GM04503 (cell line): ENCODE results near the gene ZNF24.

Experiments
- DNase-seq: peaks from one replicate; pipeline ENCODE4 v3.0.0-alpha.2; 2012; ENCODE audit warnings: low read depth

The ZNF24 gene

GRCh38 chr18:35290094-35290735 is 54.0 kb downstream of the ZNF24 start, which contains the start of gene ZSCAN30:
Gene ZSCAN30 (minus strand): TSS chr18:35290229. CDS start chr18:35264352, 25,877 bp downstream.
- peak; percentile 78 for DNase-seq

GRCh38 chr18:35289727-35290093 is 54.5 kb downstream of the ZNF24 start:
- DNase-seq = no peak

GRCh38 chr18:35289293-35289692 is 54.9 kb downstream of the ZNF24 start:
- no peak for DNase-seq

GRCh38 chr18:35284841-35285240 is 59.4 kb downstream of the ZNF24 start:
- DNase-seq = no peak

- no peak for DNase-seq
Measured at GRCh38 chr18:35283923-35284794, 60.1 kb downstream of the ZNF24 start.

GRCh38 chr18:35282353-35282752 is 61.9 kb downstream of the ZNF24 start:
- DNase-seq = peak; percentile 81
